HepG2 (cell line): ENCODE data around the gene MTHFD2. TPM values are rescaled to one million over a fixed set of nuclear protein-coding genes. Genes with fewer than 3 reads are reported as not detected.

ENCODE experiments used
- AGO1 ChIP-seq: fragments of 200-400 bp; formaldehyde crosslinking; IDR thresholded peaks from 2 replicates; pipeline ENCODE4 v1.6.1; 2017; ENCODE audit warnings: mild to moderate bottlenecking, low read depth, low read length, moderate library complexity; ENCODE audit not compliant: poor library complexity, severe bottlenecking
- ARID2 ChIP-seq: sonication (generic); formaldehyde crosslinking; IDR thresholded peaks from 2 replicates; pipeline ENCODE4 v1.8.1; 2022; ENCODE audit warnings: mild to moderate bottlenecking, missing genetic modification reagents, borderline replicate concordance
- ARID4A ChIP-seq: sonication (generic); formaldehyde crosslinking; IDR thresholded peaks from 2 replicates; pipeline ENCODE4 v1.5.0; 2020; ENCODE audit warnings: mild to moderate bottlenecking, missing genetic modification reagents, borderline replicate concordance
- ARNTL ChIP-seq: sonication (generic); formaldehyde crosslinking; IDR thresholded peaks from 2 replicates; pipeline ENCODE4 v1.4.0; 2020; ENCODE audit warnings: mild to moderate bottlenecking, missing genetic modification reagents
- CAMTA2 ChIP-seq: sonication (generic); formaldehyde crosslinking; IDR thresholded peaks from 2 replicates; pipeline ENCODE4 v1.4.0; 2020; ENCODE audit warnings: mild to moderate bottlenecking, missing genetic modification reagents, borderline replicate concordance
- GPN1 ChIP-seq: sonication (generic); formaldehyde crosslinking; IDR thresholded peaks from 2 replicates; pipeline ENCODE4 v1.5.1; 2020; ENCODE audit warnings: missing genetic modification reagents, borderline replicate concordance
- MEF2D ChIP-seq: sonication (generic); formaldehyde crosslinking; IDR thresholded peaks from 2 replicates; pipeline ENCODE4 v1.5.1; 2020; ENCODE audit warnings: mild to moderate bottlenecking, missing genetic modification reagents
- MIER3 ChIP-seq: IDR thresholded peaks from 2 replicates; pipeline ENCODE4 v1.6.1; 2016; ENCODE audit warnings: missing compliant biosample characterization, borderline replicate concordance
- MNT ChIP-seq: fragments of 450-650 bp; IDR thresholded peaks from 2 replicates; pipeline ENCODE4 v1.6.1; 2016
- NCOA2 ChIP-seq: sonication (generic); formaldehyde crosslinking; IDR thresholded peaks from 2 replicates; pipeline ENCODE4 v1.8.0; 2022; ENCODE audit warnings: inconsistent platforms
- SRF ChIP-seq: IDR thresholded peaks from 2 replicates; pipeline ENCODE4 v1.6.1; 2011; ENCODE audit warnings: mild to moderate bottlenecking, low read depth, low read length, moderate library complexity
- ZBTB37 ChIP-seq: sonication (generic); formaldehyde crosslinking; IDR thresholded peaks from 2 replicates; pipeline ENCODE4 v1.4.0; 2020; ENCODE audit warnings: mild to moderate bottlenecking, missing genetic modification reagents
- ZFP36 ChIP-seq: fragments of 150-350 bp; IDR thresholded peaks from 2 replicates; pipeline ENCODE4 v1.6.1; 2018; ENCODE audit warnings: borderline replicate concordance, low read length, low read depth; ENCODE audit not compliant: partially characterized antibody
- ZKSCAN5 ChIP-seq: sonication (generic); formaldehyde crosslinking; IDR thresholded peaks from 2 replicates; pipeline ENCODE4 v1.5.1; 2020; ENCODE audit warnings: mild to moderate bottlenecking, missing genetic modification reagents
- ZNF143 ChIP-seq: sonication (generic); formaldehyde crosslinking; IDR thresholded peaks from 2 replicates; pipeline ENCODE4 v1.4.0; 2020; ENCODE audit warnings: missing genetic modification reagents
- ZNF232 ChIP-seq: sonication (generic); formaldehyde crosslinking; IDR thresholded peaks from 2 replicates; pipeline ENCODE4 v1.4.0; 2020; ENCODE audit warnings: missing genetic modification reagents, borderline replicate concordance
- polyA plus RNA-seq, 8 experiments: library from polyadenylated mRNA; depleted of rRNA in 3 of 8; stranded (reverse) in 7 of 8; unstranded in 1 of 8; fragments of >200 nt; fragmentation: Illumina TruSeq in 4 of 8; extraction: Trizol in 4 of 8; gene quantifications; 2 replicates each; pipeline versions ENCODE4 v1.2.1 to v1.2.3, GENCODE V29; 2011 to 2016; ENCODE audit warnings: low read depth in 4 of 8, missing spikeins in 1 of 8, mixed read lengths in 1 of 8; ENCODE audit not compliant: insufficient read depth in 1 of 8
- total RNA-seq, 5 experiments: library from RNA; depleted of rRNA; stranded (reverse); fragments of >200 nt; fragmentation: Illumina TruSeq; extraction: Trizol; gene quantifications; 2 replicates each; pipeline ENCODE4 v1.2.3, GENCODE V29; 2016; ENCODE audit warnings: low read depth in 1 of 5
- TF ChIP-seq, protein P1 (sequence below): sonication (generic); formaldehyde crosslinking; IDR thresholded peaks from 2 replicates; pipeline ENCODE4 v1.4.0; 2020; ENCODE audit warnings: mild to moderate bottlenecking, low read depth, missing genetic modification reagents
- TF ChIP-seq, protein P2 (sequence below): IDR thresholded peaks from 2 replicates; pipeline ENCODE4 v1.6.1; 2016; ENCODE audit warnings: missing compliant biosample characterization, missing genetic modification reagents, borderline replicate concordance

The MTHFD2 gene
- total and polyA plus RNA-seq, 2 of the 13 experiments (the other 11 are each of a cell fraction or from before 2014, with no cell fraction given): 188 to 269 TPM

DNA sequence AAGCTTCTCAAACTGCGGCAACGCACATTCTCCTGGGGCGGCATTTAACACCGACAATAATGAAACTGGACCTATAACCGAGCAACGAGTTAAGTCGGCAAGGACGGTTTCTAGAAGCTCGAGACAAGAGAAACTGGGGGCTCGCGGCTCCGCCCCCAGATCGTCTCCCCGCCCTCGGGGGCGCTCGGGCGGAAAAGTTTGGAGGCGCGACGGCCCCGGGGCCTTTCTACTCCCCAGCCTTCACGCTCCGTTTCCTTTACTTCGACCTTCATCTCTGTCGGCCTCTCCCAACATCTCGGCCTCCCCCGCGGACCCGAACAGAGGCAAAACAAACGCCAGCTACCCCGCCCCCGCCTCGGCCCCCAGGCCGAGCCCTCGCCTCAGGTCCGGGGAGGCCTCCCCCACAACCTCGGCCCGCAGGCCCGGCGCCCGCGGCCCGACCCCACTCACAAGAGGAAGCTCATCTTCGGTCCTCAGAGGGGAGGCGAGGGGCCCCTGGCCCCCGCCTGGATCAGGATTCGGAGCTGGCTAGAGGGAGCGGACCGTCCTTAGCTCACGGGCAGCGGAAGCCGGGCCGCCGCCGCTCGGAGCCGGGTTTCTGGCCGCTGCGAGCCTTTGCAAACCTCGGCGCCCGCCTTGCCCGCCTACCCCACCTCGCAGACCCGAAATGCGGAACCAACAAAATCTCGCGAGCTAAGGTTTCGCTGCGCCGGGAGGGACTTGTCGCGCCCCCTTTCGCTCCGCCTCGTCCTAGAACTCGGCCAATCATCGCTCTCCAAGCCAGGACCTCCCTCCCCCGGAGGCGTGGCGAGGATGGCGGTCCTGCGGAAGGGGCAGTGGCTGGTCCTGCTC lies 20.0 kb upstream of the MTHFD2 start, which contains the start of gene MOB1A (continued):
- TF ChIP-seq, protein P1, sequence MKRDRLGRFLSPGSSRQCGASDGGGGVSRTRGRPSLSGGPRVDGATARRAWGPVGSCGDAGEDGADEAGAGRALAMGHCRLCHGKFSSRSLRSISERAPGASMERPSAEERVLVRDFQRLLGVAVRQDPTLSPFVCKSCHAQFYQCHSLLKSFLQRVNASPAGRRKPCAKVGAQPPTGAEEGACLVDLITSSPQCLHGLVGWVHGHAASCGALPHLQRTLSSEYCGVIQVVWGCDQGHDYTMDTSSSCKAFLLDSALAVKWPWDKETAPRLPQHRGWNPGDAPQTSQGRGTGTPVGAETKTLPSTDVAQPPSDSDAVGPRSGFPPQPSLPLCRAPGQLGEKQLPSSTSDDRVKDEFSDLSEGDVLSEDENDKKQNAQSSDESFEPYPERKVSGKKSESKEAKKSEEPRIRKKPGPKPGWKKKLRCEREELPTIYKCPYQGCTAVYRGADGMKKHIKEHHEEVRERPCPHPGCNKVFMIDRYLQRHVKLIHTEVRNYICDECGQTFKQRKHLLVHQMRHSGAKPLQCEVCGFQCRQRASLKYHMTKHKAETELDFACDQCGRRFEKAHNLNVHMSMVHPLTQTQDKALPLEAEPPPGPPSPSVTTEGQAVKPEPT (CRISPR knock-in tag): no peak
- TF ChIP-seq, protein P2, sequence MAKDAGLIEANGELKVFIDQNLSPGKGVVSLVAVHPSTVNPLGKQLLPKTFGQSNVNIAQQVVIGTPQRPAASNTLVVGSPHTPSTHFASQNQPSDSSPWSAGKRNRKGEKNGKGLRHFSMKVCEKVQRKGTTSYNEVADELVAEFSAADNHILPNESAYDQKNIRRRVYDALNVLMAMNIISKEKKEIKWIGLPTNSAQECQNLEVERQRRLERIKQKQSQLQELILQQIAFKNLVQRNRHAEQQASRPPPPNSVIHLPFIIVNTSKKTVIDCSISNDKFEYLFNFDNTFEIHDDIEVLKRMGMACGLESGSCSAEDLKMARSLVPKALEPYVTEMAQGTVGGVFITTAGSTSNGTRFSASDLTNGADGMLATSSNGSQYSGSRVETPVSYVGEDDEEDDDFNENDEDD: peak; percentile 32; the same call in 1 of the 2 replicates
- peak; percentile 34; the same call in 1 of the 2 replicates for TF ChIP-seq ZNF232
- no peak for TF ChIP-seq NCOA2 (CRISPR knock-in tag)
- no peak for TF ChIP-seq SRF
- no peak for TF ChIP-seq ZNF143 (CRISPR knock-in tag)
- peak; percentile 91 for TF ChIP-seq ARID4A (CRISPR knock-in tag)
- peak; percentile 68 for TF ChIP-seq MEF2D (CRISPR knock-in tag)
- peak; percentile 78 for TF ChIP-seq AGO1
- TF ChIP-seq MNT: peak; percentile 45
- TF ChIP-seq CAMTA2: no peak
- TF ChIP-seq ZBTB37: peak; percentile 31; the same call in 1 of the 2 replicates
- TF ChIP-seq ARID2 (CRISPR knock-in tag): 0 out of 2 replicates have a peak, but pooled peaks have one; percentile 39
- TF ChIP-seq ARNTL (CRISPR knock-in tag): no peak
- peak; percentile 55; the same call in 1 of the 2 replicates for TF ChIP-seq MIER3
- TF ChIP-seq GPN1 (CRISPR knock-in tag): no peak
- TF ChIP-seq ZKSCAN5 (CRISPR knock-in tag): no peak
- no peak for TF ChIP-seq ZFP36
